ENCODE results near the gene BATF3. TPM values are rescaled to one million over a fixed set of nuclear protein-coding genes. Genes with fewer than 3 reads are reported as not detected.

Gene BATF3
- total and polyA plus RNA-seq, 2 donors (not counting 3 experiments of a cell fraction or from before 2014, with no cell fraction given) = 0.69 to 1.9 TPM

DNA sequence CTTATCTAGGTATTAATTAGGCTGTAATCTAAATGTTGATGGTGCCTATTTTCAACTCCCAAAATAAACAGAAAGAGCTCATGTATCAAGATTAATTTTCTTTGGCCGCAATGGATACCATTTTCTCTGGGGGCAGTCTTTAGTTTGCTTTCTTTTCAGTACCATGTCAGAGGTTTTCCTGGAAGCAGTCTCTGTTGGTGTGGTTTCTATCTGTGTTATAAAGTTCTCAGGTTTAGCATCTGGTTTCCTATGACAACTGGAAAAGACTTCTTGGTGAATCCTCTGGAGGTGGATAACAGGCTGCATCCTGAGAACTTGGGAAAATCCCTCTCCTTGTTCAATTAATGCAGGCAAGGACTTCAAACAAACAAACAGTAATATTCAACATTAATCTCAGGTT, 38.7 kb upstream of the BATF3 start:
- TF ChIP-seq FOS (IDR thresholded peaks at IDR 0.05; ENCODE audit: borderline replicate concordance, insufficient read depth, low read length) (no peak), MYC (IDR thresholded peaks at IDR 0.05; ENCODE audit: low read depth, low read length) (no peak), JUN (IDR thresholded peaks at IDR 0.05; ENCODE audit: borderline replicate concordance, insufficient read depth, insufficient read length, low read depth) (no peak), EZH2 (IDR thresholded peaks at IDR 0.05; ENCODE audit: borderline replicate concordance, low read depth, low read length, severe bottlenecking) (no peak), POLR2AphosphoS5 (IDR thresholded peaks at IDR 0.05; ENCODE audit: insufficient read depth, low read depth, low read length) (no peak), GATA2 (IDR thresholded peaks at IDR 0.05; ENCODE audit: insufficient read depth, insufficient read length, low read depth, low read length) (no peak), POLR2A (IDR thresholded peaks at IDR 0.05; ENCODE audit: low read depth, low read length) (no peak)
- TF ChIP-seq, protein P1, sequence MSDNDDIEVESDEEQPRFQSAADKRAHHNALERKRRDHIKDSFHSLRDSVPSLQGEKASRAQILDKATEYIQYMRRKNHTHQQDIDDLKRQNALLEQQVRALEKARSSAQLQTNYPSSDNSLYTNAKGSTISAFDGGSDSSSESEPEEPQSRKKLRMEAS (IDR thresholded peaks at IDR 0.05; ENCODE audit: insufficient read depth, insufficient read length) = no peak
- TF ChIP-seq, protein P2, sequence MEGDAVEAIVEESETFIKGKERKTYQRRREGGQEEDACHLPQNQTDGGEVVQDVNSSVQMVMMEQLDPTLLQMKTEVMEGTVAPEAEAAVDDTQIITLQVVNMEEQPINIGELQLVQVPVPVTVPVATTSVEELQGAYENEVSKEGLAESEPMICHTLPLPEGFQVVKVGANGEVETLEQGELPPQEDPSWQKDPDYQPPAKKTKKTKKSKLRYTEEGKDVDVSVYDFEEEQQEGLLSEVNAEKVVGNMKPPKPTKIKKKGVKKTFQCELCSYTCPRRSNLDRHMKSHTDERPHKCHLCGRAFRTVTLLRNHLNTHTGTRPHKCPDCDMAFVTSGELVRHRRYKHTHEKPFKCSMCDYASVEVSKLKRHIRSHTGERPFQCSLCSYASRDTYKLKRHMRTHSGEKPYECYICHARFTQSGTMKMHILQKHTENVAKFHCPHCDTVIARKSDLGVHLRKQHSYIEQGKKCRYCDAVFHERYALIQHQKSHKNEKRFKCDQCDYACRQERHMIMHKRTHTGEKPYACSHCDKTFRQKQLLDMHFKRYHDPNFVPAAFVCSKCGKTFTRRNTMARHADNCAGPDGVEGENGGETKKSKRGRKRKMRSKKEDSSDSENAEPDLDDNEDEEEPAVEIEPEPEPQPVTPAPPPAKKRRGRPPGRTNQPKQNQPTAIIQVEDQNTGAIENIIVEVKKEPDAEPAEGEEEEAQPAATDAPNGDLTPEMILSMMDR (IDR thresholded peaks at IDR 0.05; ENCODE audit: extremely low read depth in 1 of 2, insufficient read depth in 1 of 2, low read depth in 1 of 2, low read length in 2 of 2) = no peak
- no peak overlapping the region for H2AFZ ChIP-seq (ENCODE audit: low read depth, low read length)
- no peaks in the 10 kb centered on the region for H3K27me3 ChIP-seq (ENCODE audit: control insufficient read depth in 2 of 2, insufficient read depth in 2 of 2, low read length in 2 of 2)
- no peak overlapping the region for H3K9ac ChIP-seq (replicated peaks; ENCODE audit: extremely low read depth, insufficient read depth, low read length)
- H4K20me1 ChIP-seq (replicated peaks; ENCODE audit: control insufficient read depth, extremely low read depth, insufficient read depth, low read length) = no peaks in the 10 kb centered on the region
- no TSS peak for BruUV-seq (replicated peaks)
- H3K36me3 ChIP-seq (ENCODE audit: control insufficient read depth in 2 of 2, extremely low read depth in 1 of 2, insufficient read depth in 2 of 2, low read length in 2 of 2) = no peaks in the 10 kb centered on the region
- H3K79me2 ChIP-seq (ENCODE audit: control insufficient read depth, insufficient read depth, low read length) = no peaks in the 10 kb centered on the region
- no peak overlapping the region for H3K4me3 ChIP-seq (replicated peaks in 1 of 3; ENCODE audit: insufficient read depth in 1 of 3, low read depth in 1 of 3, low read length in 3 of 3)
- no peaks in the 10 kb centered on the region for H3K9me1 ChIP-seq (replicated peaks; ENCODE audit: control insufficient read depth, extremely low read depth, insufficient read depth, low read length)
- no peak for DNase-seq (ENCODE audit: low read depth, low spot score)
- dilution Hi-C loops (cut with MboI; ENCODE audit: extremely low pct_ligation_motif_present, low sequenced_read_pairs) (no loop called here), intact Hi-C loops (cut with micrococcal nuclease) (no loop called here)
- ChIA-PET POLR2A (no interaction called here), CTCF (interaction anchor here (1.1 to 2.4 kb wide), 3 partner anchors 10 to 73 kb away, joined by 4 to 13 read pairs (median 4); no protein-coding TSS in a partner anchor)
- H3K4me1 ChIP-seq (ENCODE audit: control insufficient read depth, extremely low read depth, insufficient read depth, low read length) = no peaks in the 10 kb centered on the region
- H3K4me2 ChIP-seq (ENCODE audit: insufficient read depth, low read length) = no peak overlapping the region
- H3K27ac ChIP-seq (ENCODE audit: insufficient read depth, low read depth, low read length) = no peak overlapping the region
- no peak for FAIRE-seq
- no peaks in the 10 kb centered on the region for H3K9me3 ChIP-seq (replicated peaks; ENCODE audit: control insufficient read depth, insufficient read depth, low read length)

Measured in endothelial cell of umbilical vein (primary cell).